Breast epithelium (tissue), 3 donors: ENCODE results near the gene ZMIZ1.

Source experiments
- POLR2A ChIP-seq: fragments of 450-650 bp; IDR thresholded peaks from one replicate; pipeline ENCODE4 v1.6.1; 2016; ENCODE audit warnings: antibody characterized with exemption, mild to moderate bottlenecking, moderate library complexity
- POLR2AphosphoS5 ChIP-seq, 3 donors: sonication (generic); formaldehyde crosslinking; IDR thresholded peaks; one replicate each; pipeline ENCODE4 v1.6.1; 2017; ENCODE audit warnings: antibody characterized with exemption in 3 of 3
- TF ChIP-seq, protein P1 (sequence below), 3 donors: fragments of 450-650 bp; IDR thresholded peaks; one replicate each; pipeline ENCODE4 v1.5.1; 2016 to 2017; ENCODE audit warnings: antibody characterized with exemption in 3 of 3, mild to moderate bottlenecking in 3 of 3, moderate library complexity in 3 of 3

DNA sequence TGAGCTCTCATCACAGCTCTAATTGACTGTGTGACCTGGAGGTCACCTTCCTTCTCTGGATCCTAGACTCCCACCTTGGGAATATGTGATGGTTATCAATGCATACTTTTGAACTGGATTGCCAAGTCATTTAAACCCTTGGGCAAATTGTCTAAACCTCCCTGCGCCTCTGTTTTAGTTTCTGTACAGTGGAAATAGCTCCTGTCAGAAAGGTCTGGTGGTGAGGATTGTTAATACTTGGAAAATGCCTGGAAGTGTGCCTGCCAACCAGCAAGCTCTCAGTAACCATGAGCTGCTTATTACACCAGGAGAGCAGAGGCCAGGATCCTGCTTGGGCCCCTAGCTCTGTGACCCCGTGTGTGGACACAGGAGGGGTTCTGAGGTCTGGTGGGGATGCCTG, 169.8 kb downstream of the ZMIZ1 start:
- no peak for TF ChIP-seq POLR2AphosphoS5 (IDR thresholded peaks at IDR 0.05)
- TF ChIP-seq, protein P1, sequence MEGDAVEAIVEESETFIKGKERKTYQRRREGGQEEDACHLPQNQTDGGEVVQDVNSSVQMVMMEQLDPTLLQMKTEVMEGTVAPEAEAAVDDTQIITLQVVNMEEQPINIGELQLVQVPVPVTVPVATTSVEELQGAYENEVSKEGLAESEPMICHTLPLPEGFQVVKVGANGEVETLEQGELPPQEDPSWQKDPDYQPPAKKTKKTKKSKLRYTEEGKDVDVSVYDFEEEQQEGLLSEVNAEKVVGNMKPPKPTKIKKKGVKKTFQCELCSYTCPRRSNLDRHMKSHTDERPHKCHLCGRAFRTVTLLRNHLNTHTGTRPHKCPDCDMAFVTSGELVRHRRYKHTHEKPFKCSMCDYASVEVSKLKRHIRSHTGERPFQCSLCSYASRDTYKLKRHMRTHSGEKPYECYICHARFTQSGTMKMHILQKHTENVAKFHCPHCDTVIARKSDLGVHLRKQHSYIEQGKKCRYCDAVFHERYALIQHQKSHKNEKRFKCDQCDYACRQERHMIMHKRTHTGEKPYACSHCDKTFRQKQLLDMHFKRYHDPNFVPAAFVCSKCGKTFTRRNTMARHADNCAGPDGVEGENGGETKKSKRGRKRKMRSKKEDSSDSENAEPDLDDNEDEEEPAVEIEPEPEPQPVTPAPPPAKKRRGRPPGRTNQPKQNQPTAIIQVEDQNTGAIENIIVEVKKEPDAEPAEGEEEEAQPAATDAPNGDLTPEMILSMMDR (IDR thresholded peaks at IDR 0.05) = no peak
- TF ChIP-seq POLR2A = no peak
